ENCODE measurements around the gene FBXO27. TPM values are rescaled to one million over a fixed set of nuclear protein-coding genes. Genes with fewer than 3 reads are reported as not detected.

FBXO27 gene
- polyA plus RNA-seq, 1 donor from 2014 or later, result 2.7 TPM

DNA sequence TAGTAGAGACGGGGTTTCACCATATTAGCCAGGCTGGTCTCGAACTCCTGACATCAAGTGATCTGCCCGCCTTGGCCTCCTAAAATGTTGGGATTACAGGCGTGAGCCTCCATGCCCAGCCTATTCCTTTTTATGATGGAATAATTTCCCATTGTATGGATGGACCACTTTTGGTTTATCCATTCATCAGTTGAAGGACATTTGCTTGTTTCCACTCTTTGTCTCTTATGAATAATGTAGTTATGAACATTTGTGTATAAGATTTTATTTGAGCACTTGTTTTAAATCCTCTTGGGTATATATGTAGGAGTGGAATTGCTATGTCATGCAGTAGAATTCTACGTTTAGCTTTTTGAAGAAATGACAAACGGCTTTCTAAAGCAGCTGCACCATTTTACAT is 23.3 kb downstream of the FBXO27 start:
- TF ChIP-seq REST (IDR thresholded peaks at IDR 0.05; ENCODE audit: borderline replicate concordance), result no peak
- no peaks in the 10 kb centered on the region for H3K9me2 ChIP-seq (ENCODE audit: insufficient read depth, low read length)
- no peak overlapping the region for H3K4me2 ChIP-seq (ENCODE audit: low read length)
- no peak overlapping the region for H2AFZ ChIP-seq (ENCODE audit: low read depth, low read length)
- no peaks in the 10 kb centered on the region for H3K27me3 ChIP-seq (ENCODE audit: insufficient read depth, low read depth, low read length)
- H3K79me2 ChIP-seq (replicated peaks; ENCODE audit: insufficient read depth, low read length), result no peaks in the 10 kb centered on the region
- no peaks in the 10 kb centered on the region for H3K36me3 ChIP-seq (ENCODE audit: insufficient read depth, low read length)
- H3K27ac ChIP-seq (ENCODE audit: low read length), result no peak overlapping the region
- no peaks in the 10 kb centered on the region for H3F3A ChIP-seq (ENCODE audit: insufficient read depth, low read length, poor library complexity, severe bottlenecking)
- no peak overlapping the region for H3K4me3 ChIP-seq (ENCODE audit: low read length)
- H3K9me3 ChIP-seq (ENCODE audit: low read length), result no peaks in the 10 kb centered on the region
- no peak overlapping the region for H3K9ac ChIP-seq (ENCODE audit: low read length)
- H4K20me1 ChIP-seq (ENCODE audit: insufficient read depth), result no peaks in the 10 kb centered on the region

GRCh38 chr19:39008137-39008536 is 24.2 kb downstream of the FBXO27 start:
- Histone ChIP-seq H3K4me2 (ENCODE audit: low read length) (no peak overlapping the region), H3F3A (ENCODE audit: insufficient read depth, low read length, poor library complexity, severe bottlenecking) (no peaks in the 10 kb centered on the region), H3K27ac (ENCODE audit: low read length) (no peak overlapping the region)

More at GRCh38 chr19:39008137-39008536, 24.2 kb downstream of the FBXO27 start:
- Histone ChIP-seq H2AFZ (ENCODE audit: low read depth, low read length) (no peak overlapping the region), H3K36me3 (ENCODE audit: insufficient read depth, low read length) (no peaks in the 10 kb centered on the region), H3K79me2 (replicated peaks; ENCODE audit: insufficient read depth, low read length) (no peaks in the 10 kb centered on the region), H3K9ac (ENCODE audit: low read length) (no peak overlapping the region), H3K9me2 (ENCODE audit: insufficient read depth, low read length) (no peaks in the 10 kb centered on the region), H3K27me3 (ENCODE audit: insufficient read depth, low read depth, low read length) (no peaks in the 10 kb centered on the region), H3K9me3 (ENCODE audit: low read length) (no peaks in the 10 kb centered on the region), H3K4me3 (ENCODE audit: low read length) (no peak overlapping the region), H4K20me1 (ENCODE audit: insufficient read depth) (no peaks in the 10 kb centered on the region)
- TF ChIP-seq REST (IDR thresholded peaks at IDR 0.05; ENCODE audit: borderline replicate concordance) (no peak), RAD21 (conservative IDR thresholded peaks at IDR 0.05) (no peak), SMC3 (conservative IDR thresholded peaks at IDR 0.05; ENCODE audit: poor library complexity) (no peak), POLR2AphosphoS5 (IDR thresholded peaks at IDR 0.05) (no peak), EZH2 (IDR thresholded peaks at IDR 0.05; ENCODE audit: borderline replicate concordance, insufficient read depth, low read length, poor library complexity, severe bottlenecking) (no peak), TAF1 (IDR thresholded peaks at IDR 0.05; ENCODE audit: low read depth) (no peak), EP300 (conservative IDR thresholded peaks at IDR 0.05; ENCODE audit: poor library complexity, severe bottlenecking) (no peak), CTCF (IDR thresholded peaks at IDR 0.05; ENCODE audit: poor library complexity, severe bottlenecking) (no peak)

Data from neural cell (in vitro differentiated cells).